A549 (cell line): ENCODE data around the gene MMP24OS. TPM values are rescaled to one million over a fixed set of nuclear protein-coding genes. Genes with fewer than 3 reads are reported as not detected.

Experiments
- ATAC-seq, 2 experiments: fragments of 200-7000 bp in 1 of 2; fragments of >200 bp in 1 of 2; cut with Nextera tagmentation in 1 of 2; cut with Tn5 transposase in 1 of 2; 3 replicates each; pipeline versions ENCODE4 v1.8.0 to v1.9.1; 2018 to 2020; ENCODE audit warnings: mild to moderate bottlenecking in 1 of 2, moderate library complexity in 1 of 2
- CTCF ChIA-PET: fragments of 300-600 bp; sonication (Branson Sonifier 250); formaldehyde crosslinking; extraction: SDS; loops from one replicate; lab custom pipeline; 2021; ENCODE audit warnings: antibody characterized with exemption, inconsistent platforms; lab: Yijun Ruan, JAX
- POLR2A ChIA-PET: fragments of 350-600 bp; formaldehyde crosslinking; extraction: SDS; loops from one replicate; lab custom pipeline; 2021; ENCODE audit warnings: antibody characterized with exemption, inconsistent platforms; lab: Yijun Ruan, JAX
- DNase-seq, 2 experiments: peaks; one replicate each; pipeline versions ENCODE4 v3.0.0 to v3.0.0-alpha.2; 2011 to 2016; ENCODE audit warnings: low read depth in 1 of 2, low spot score in 1 of 2
- FAIRE-seq: peaks from 2 replicates; lab custom pipeline; 2011; peaks lifted over from hg19 to GRCh38; lab: Jason Lieb, UNC
- H3K27ac ChIP-seq, 2 experiments: fragments of >200 bp; sonication (Bioruptor Twin); formaldehyde crosslinking; 3 replicates each; pipeline ENCODE4 v1.5.1; 2016 to 2017
- H3K4me1 ChIP-seq: fragments of >200 bp; sonication (Bioruptor Twin); formaldehyde crosslinking; 3 replicates; pipeline ENCODE4 v1.6.1; 2016
- H3K4me2 ChIP-seq: fragments of >200 bp; sonication (Bioruptor Twin); formaldehyde crosslinking; 3 replicates; pipeline ENCODE4 v1.6.1; 2016
- H3K4me3 ChIP-seq: fragments of >200 bp; sonication (Bioruptor Twin); formaldehyde crosslinking; 3 replicates; pipeline ENCODE4 v1.5.1; 2016
- H3K9me3 ChIP-seq: fragments of >200 bp; sonication (Bioruptor Twin); formaldehyde crosslinking; 3 replicates; pipeline ENCODE4 v1.6.1; 2016
- CEBPB ChIP-seq, 2 experiments: fragments of >200 bp in 1 of 2; sonication (Bioruptor Twin) in 1 of 2; formaldehyde crosslinking in 1 of 2; IDR thresholded peaks; 2 replicates each; pipeline ENCODE4 v1.6.1; 2012 to 2016
- EHMT2 ChIP-seq: fragments of 200-600 bp; sonication (generic); IDR thresholded peaks from 2 replicates; pipeline ENCODE4 v1.6.1; 2016; ENCODE audit warnings: antibody characterized with exemption, low read depth, mild to moderate bottlenecking, moderate library complexity
- EP300 ChIP-seq, 2 experiments: fragments of >200 bp; sonication (Bioruptor Twin); formaldehyde crosslinking; IDR thresholded peaks; 2 replicates in 1 of 2; 3 replicates in 1 of 2; pipeline ENCODE4 v1.6.1; 2016 to 2017
- FOSL2 ChIP-seq, 2 experiments: fragments of 450-650 bp in 1 of 2; fragments of >200 bp in 1 of 2; sonication (Bioruptor Twin) in 1 of 2; formaldehyde crosslinking; IDR thresholded peaks; 2 replicates each; pipeline versions ENCODE4 v1.5.0 to v1.6.1; 2016 to 2020; ENCODE audit warnings: mild to moderate bottlenecking in 1 of 2, moderate library complexity in 1 of 2
- HEYL ChIP-seq: fragments of 250-450 bp; sonication (Bioruptor Pico); IDR thresholded peaks from 2 replicates; pipeline ENCODE4 v1.8.0; 2021; ENCODE audit warnings: mild to moderate bottlenecking, moderate library complexity
- HOXB13 ChIP-seq: fragments of 250-450 bp; sonication (Bioruptor Pico); IDR thresholded peaks from 2 replicates; pipeline ENCODE4 v1.5.0; 2020; ENCODE audit warnings: low read depth, mild to moderate bottlenecking, moderate library complexity
- HOXB5 ChIP-seq: fragments of 250-450 bp; sonication (Bioruptor Pico); IDR thresholded peaks from 2 replicates; pipeline ENCODE4 v1.5.0; 2020; ENCODE audit warnings: mild to moderate bottlenecking, moderate library complexity
- KDM1A ChIP-seq: fragments of 200-600 bp; sonication (generic); IDR thresholded peaks from 2 replicates; pipeline ENCODE4 v1.6.1; 2016; ENCODE audit warnings: low read depth, mild to moderate bottlenecking
- MAX ChIP-seq: IDR thresholded peaks from 2 replicates; pipeline ENCODE4 v1.6.1; 2012
- NPAS2 ChIP-seq: fragments of 250-450 bp; sonication (Bioruptor Pico); IDR thresholded peaks from 2 replicates; pipeline ENCODE4 v1.8.0; 2022; ENCODE audit warnings: mild to moderate bottlenecking, moderate library complexity, borderline replicate concordance
- NR3C1 ChIP-seq: fragments of >200 bp; sonication (Bioruptor Twin); formaldehyde crosslinking; IDR thresholded peaks from 3 replicates; pipeline ENCODE4 v1.6.1; 2017
- PHF8 ChIP-seq: fragments of 200-600 bp; sonication (generic); IDR thresholded peaks from 2 replicates; pipeline ENCODE4 v1.6.1; 2016; ENCODE audit warnings: low read depth, mild to moderate bottlenecking, antibody characterized with exemption, moderate library complexity, borderline replicate concordance
- RAD21 ChIP-seq, 2 experiments: fragments of >200 bp in 1 of 2; sonication (Bioruptor Twin) in 1 of 2; formaldehyde crosslinking in 1 of 2; IDR thresholded peaks in 1 of 2; conservative IDR thresholded peaks in 1 of 2; 2 replicates in 1 of 2; 3 replicates in 1 of 2; pipeline ENCODE4 v1.6.1; 2012 to 2018; ENCODE audit warnings: inconsistent platforms in 1 of 2
- RARB ChIP-seq: fragments of 250-450 bp; sonication (Bioruptor Pico); IDR thresholded peaks from 2 replicates; pipeline ENCODE4 v1.8.0; 2021; ENCODE audit warnings: mild to moderate bottlenecking, moderate library complexity
- REST ChIP-seq: fragments of 200-600 bp; sonication (generic); IDR thresholded peaks from 2 replicates; pipeline ENCODE4 v1.6.1; 2016; ENCODE audit warnings: antibody characterized with exemption, mild to moderate bottlenecking, moderate library complexity
- RNF2 ChIP-seq: fragments of 200-600 bp; sonication (generic); IDR thresholded peaks from 2 replicates; pipeline ENCODE4 v1.6.1; 2016; ENCODE audit warnings: low read depth, mild to moderate bottlenecking, antibody characterized with exemption, moderate library complexity, borderline replicate concordance
- TP53 ChIP-seq: fragments of 250-450 bp; sonication (Bioruptor Pico); IDR thresholded peaks from 2 replicates; pipeline ENCODE4 v1.5.0; 2021; ENCODE audit warnings: mild to moderate bottlenecking, moderate library complexity
- WGBS: methylation state at CpG from one replicate; pipeline ENCODE4 v1.1.6; 2017; ENCODE audit errors: missing lambda C conversion rate; 5-methylcytosine and 5-hydroxymethylcytosine counted together
- polyA plus RNA-seq, 4 experiments: library from polyadenylated mRNA; depleted of rRNA in 3 of 4; stranded (reverse); fragments of >200 nt; fragmentation: RNase III in 1 of 4; extraction: RNeasy Plus Mini Kit Qiagen cat#74134 plus additional on column Dnase treatment in 1 of 4; gene quantifications; 2 replicates in 3 of 4; 3 replicates in 1 of 4; pipeline ENCODE4 v1.2.3, GENCODE V29; 2011 to 2017

Gene MMP24OS
- polyA plus RNA-seq, 2 of the 4 experiments (the other 2 are of a cell fraction), result 13.6 to 40.5 TPM

GRCh38 chr20:35293303-35294292 is 15.7 kb upstream of the MMP24OS start:
- ATAC-seq, result no peak
- no peak for TF ChIP-seq HOXB13 (CRISPR knock-in tag)
- no peak for TF ChIP-seq NR3C1
- TF ChIP-seq CEBPB (IDR thresholded peaks at IDR 0.05), result no peak
- no peak for TF ChIP-seq EP300 (IDR thresholded peaks at IDR 0.05)
- TF ChIP-seq RAD21 (conservative IDR thresholded peaks at IDR 0.05 in 1 of 2, IDR thresholded peaks at IDR 0.05 in 1 of 2), result no peak
- no peak for TF ChIP-seq HEYL
- TF ChIP-seq, all 56 proteins: peak for 0
- FAIRE-seq (no peak), DNase-seq (no peak)
- H3K4me3 ChIP-seq, result no peak overlapping the region
- WGBS, result 89% methylated on average over 19 of the region's 19 CpGs
- H3K9me3 ChIP-seq, result no peaks in the 10 kb centered on the region
- H3K27ac ChIP-seq, result no peak overlapping the region
- H3K4me1 ChIP-seq, result peaks cover 4% of the 10 kb centered on the region; the same call in 1 of the 3 replicates
- CTCF ChIA-PET, result interaction anchor here (0.7 to 10.6 kb wide), 5 partner anchors 9 to 198 kb away, joined by 3 to 138 read pairs (median 3); partner anchors contain the start of gene EIF6
- no peak overlapping the region for H3K4me2 ChIP-seq
- POLR2A ChIA-PET, result no interaction called here

GRCh38 chr20:35292504-35293285 is 14.8 kb upstream of the MMP24OS start:
- H3K4me2 ChIP-seq, result no peak overlapping the region
- no peak for FAIRE-seq
- H3K4me3 ChIP-seq, result no peak overlapping the region
- peaks cover 4% of the 10 kb centered on the region; the same call in 1 of the 3 replicates for H3K4me1 ChIP-seq
- ChIA-PET POLR2A (no interaction called here), CTCF (interaction anchor here (0.5 to 10.6 kb wide), 3 partner anchors 13 to 35 kb away, joined by 3 to 138 read pairs (median 3); no protein-coding TSS in a partner anchor)
- 65% methylated on average over 23 of the region's 23 CpGs for WGBS
- no peak for DNase-seq
- TF ChIP-seq RAD21 (conservative IDR thresholded peaks at IDR 0.05 in 1 of 2, IDR thresholded peaks at IDR 0.05 in 1 of 2) (no peak), FOSL2 (IDR thresholded peaks at IDR 0.05) (no peak), FOSL2 (CRISPR knock-in tag; IDR thresholded peaks at IDR 0.05) (no peak), PHF8 (no peak), EHMT2 (no peak), TP53 (CRISPR knock-in tag) (no peak), HOXB13 (CRISPR knock-in tag) (no peak), MAX (no peak), RNF2 (no peak), NPAS2 (CRISPR knock-in tag) (no peak), REST (no peak), HOXB5 (no peak), KDM1A (no peak), RARB (no peak)
- H3K9me3 ChIP-seq, result no peaks in the 10 kb centered on the region
- ATAC-seq, result no peak
- no peak overlapping the region for H3K27ac ChIP-seq
